GM06990 (cell line): ENCODE measurements around the gene IFT80.

ENCODE experiments used
- DNase-seq: peaks from one replicate; pipeline ENCODE4 v3.0.0-alpha.2; 2011; ENCODE audit not compliant: insufficient read length; ENCODE audit errors: extremely low read depth
- H3K27me3 ChIP-seq: replicated peaks from 2 replicates; pipeline ENCODE4 v1.6.0; 2011; ENCODE audit warnings: low read length; ENCODE audit not compliant: control insufficient read depth, insufficient read depth
- H3K36me3 ChIP-seq: 2 replicates; pipeline ENCODE4 v1.5.1; 2011; ENCODE audit warnings: low read length; ENCODE audit not compliant: control insufficient read depth, insufficient read depth
- H3K4me3 ChIP-seq: replicated peaks from 2 replicates; pipeline ENCODE4 v1.5.1; 2011; ENCODE audit warnings: low read depth, mild to moderate bottlenecking, control low read depth, low read length
- TF ChIP-seq, protein P1 (sequence below): IDR thresholded peaks from 2 replicates; pipeline ENCODE4 v1.5.1; 2011; ENCODE audit warnings: low read length, control low read depth, mild to moderate bottlenecking, inconsistent platforms; ENCODE audit not compliant: insufficient read depth, poor library complexity, severe bottlenecking

The IFT80 gene

DNA sequence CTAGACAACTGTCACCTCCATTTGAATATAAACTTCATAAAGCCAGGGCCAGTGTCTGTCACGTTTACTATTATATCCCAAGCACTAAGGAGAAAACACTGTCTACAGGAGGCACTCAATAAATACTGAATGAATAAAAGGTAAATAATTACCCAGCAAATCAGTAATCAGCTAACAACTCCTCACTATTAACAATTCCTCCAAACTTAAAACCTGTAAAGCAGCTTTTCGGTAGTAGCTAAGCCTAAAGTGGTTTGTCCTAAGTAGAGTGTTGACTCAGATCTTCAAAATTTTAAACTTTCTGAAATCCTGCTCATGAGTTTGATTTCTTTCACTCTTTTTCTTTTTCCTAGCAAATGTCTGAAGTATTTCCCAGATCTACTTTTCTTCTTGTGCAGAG lies 133.9 kb downstream of the IFT80 start:
- TF ChIP-seq, protein P1, sequence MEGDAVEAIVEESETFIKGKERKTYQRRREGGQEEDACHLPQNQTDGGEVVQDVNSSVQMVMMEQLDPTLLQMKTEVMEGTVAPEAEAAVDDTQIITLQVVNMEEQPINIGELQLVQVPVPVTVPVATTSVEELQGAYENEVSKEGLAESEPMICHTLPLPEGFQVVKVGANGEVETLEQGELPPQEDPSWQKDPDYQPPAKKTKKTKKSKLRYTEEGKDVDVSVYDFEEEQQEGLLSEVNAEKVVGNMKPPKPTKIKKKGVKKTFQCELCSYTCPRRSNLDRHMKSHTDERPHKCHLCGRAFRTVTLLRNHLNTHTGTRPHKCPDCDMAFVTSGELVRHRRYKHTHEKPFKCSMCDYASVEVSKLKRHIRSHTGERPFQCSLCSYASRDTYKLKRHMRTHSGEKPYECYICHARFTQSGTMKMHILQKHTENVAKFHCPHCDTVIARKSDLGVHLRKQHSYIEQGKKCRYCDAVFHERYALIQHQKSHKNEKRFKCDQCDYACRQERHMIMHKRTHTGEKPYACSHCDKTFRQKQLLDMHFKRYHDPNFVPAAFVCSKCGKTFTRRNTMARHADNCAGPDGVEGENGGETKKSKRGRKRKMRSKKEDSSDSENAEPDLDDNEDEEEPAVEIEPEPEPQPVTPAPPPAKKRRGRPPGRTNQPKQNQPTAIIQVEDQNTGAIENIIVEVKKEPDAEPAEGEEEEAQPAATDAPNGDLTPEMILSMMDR, result no peak
- no peaks in the 10 kb centered on the region for H3K27me3 ChIP-seq
- no peak for DNase-seq
- H3K36me3 ChIP-seq, result no peaks in the 10 kb centered on the region
- H3K4me3 ChIP-seq, result no peak overlapping the region

DNA sequence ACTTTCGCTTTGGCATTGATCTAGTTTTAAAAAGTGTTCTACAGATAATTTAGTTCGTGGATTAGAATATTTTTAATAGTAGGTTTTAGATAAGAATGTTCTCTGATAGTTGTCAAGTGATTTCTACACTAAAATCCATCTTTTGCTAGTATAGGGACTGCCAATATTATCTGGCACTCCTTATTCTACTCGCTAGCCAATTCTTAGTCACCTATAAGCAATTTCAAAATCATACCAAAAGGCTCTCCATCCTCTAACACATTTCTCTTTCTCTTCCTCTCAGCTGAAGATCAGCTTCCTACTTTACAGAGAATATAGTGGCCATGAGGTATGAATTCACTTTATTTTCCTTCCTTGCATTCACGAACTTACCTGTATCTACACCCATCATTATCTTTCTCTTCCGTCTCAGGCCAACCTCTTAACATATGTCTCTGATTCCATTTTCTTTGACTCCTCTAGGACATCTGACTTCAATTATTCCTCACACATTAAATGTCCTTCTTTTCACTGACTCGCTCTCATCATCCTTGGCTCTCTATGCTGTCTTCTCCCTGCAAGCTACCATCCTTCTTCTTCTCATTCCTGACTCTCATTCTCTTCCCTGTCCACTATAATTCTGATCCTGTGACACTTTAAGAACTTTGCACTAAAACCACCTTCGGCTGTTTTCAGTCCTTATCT lies 138.3 kb downstream of the IFT80 start:
- TF ChIP-seq, protein P1, result no peak
- no peak overlapping the region for H3K4me3 ChIP-seq
- no peak for DNase-seq
- H3K27me3 ChIP-seq, result no peaks in the 10 kb centered on the region
- no peaks in the 10 kb centered on the region for H3K36me3 ChIP-seq

DNA sequence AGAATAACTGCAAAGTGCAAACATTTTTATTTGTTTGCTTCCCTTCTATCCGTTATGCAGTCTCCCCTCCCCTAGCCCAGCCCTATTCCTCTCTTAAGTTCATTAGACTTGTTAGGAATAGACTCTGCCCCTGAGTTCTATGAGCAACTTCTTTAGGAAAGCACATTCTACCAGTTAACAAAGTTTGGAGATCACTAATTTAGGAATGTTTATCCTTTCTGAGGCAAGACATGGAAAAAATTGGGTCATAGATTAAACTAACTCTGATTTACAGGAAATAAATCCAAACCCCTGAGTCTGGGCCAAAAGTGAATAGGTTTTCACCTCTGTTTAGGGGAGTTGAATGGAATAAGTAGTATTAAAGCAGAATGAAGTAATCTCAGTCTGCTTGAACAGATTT lies 139.4 kb downstream of the IFT80 start:
- Histone ChIP-seq H3K27me3 (no peaks in the 10 kb centered on the region), H3K4me3 (no peak overlapping the region), H3K36me3 (no peaks in the 10 kb centered on the region)
- TF ChIP-seq, protein P1, result no peak
- no peak for DNase-seq

DNA sequence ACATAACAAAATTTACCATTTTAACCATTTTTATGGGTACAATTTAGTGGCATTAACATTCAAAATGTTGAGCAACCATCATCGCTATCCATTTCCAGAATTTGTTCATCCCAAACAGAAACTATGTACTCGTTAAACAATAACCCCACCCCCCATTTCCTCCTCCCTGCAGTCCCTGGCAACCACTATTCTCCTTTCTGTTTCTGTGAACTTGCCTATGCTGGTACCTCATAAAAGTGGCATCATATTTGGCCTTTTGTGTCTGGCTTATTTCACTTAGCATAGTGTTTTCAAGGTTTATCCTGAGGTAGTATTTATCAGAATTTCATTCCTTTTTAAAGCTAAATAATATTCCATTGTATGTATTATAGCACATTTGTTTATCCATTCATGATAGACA lies 141.4 kb downstream of the IFT80 start:
- no peaks in the 10 kb centered on the region for H3K27me3 ChIP-seq
- H3K4me3 ChIP-seq, result no peak overlapping the region
- no peak for DNase-seq
- no peaks in the 10 kb centered on the region for H3K36me3 ChIP-seq
- TF ChIP-seq, protein P1, result no peak

DNA sequence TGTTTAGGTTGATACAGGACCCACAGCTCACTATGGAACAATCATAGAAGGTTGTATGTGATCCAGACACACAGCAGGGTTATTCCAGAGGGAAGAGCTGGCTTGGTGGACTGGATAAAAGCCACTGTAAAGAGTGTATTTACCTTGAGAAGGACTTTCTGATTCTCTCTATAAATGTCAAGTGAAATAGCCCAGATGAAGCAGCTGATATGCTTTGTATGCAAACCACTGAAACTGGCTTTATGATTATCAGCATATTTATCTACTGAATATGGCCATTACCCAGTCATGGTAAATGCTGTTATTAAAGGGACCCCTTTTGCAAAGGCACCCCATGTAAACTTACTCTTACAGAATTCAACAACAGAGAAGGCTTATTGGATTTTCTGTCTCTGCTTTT lies 145.7 kb downstream of the IFT80 start:
- Histone ChIP-seq H3K36me3 (no peaks in the 10 kb centered on the region), H3K4me3 (no peak overlapping the region), H3K27me3 (no peaks in the 10 kb centered on the region)
- DNase-seq, result no peak
- TF ChIP-seq, protein P1, result no peak

DNA sequence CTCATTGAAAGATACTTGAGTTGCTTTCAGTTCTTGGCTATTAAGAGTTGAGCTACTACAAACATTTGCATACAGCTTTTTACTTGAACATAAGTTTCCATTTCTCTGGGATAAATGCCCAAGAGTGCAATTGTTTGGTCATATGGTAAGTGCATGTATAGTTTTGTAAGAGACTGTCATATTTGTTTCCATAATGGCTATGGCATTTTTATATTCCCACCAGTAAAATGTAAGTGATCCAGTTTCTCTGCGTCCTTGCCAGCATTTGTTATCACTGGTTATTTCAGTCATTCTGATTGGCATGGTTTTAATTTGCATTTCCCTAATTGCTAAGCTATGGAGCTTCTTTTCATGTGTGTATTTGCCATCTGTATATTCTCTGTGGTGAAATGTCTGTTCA lies 151.3 kb downstream of the IFT80 start:
- Histone ChIP-seq H3K4me3 (no peak overlapping the region), H3K36me3 (no peaks in the 10 kb centered on the region), H3K27me3 (no peaks in the 10 kb centered on the region)
- DNase-seq, result no peak
- TF ChIP-seq, protein P1, result no peak
